ENCODE results near the gene IL34.

Gene IL34

DNA sequence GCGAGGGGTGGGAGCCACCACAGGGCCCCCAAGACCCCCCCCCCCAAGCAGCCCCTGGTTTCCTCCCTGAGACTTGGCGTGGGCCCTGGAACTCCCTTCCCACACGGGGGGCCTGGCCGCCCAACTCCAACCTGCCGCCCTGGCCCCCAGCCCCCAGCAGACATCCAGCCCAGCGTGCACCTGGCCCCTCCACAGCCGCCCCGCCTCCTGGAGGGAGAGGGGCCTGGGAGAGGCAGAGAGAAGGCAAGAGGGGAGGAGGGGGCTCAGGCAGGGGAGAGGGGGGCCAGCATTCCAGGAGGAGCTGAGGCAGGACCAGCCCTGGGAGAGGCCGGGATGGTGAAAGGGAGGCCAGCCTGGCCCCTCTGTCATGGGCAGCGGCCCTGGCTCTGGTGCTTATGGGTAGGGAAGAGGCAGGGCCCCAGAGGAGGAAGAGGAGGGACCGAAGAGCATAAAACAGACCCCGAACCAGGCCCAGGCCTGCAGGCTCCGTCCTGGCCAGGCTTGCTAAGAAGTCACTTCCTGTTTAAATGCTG is 16.7 kb downstream of the IL34 start:
- in situ Hi-C loops (cut with HindIII; ENCODE audit: low sequenced_read_pairs), result no loop called here
- TF ChIP-seq, protein P1, sequence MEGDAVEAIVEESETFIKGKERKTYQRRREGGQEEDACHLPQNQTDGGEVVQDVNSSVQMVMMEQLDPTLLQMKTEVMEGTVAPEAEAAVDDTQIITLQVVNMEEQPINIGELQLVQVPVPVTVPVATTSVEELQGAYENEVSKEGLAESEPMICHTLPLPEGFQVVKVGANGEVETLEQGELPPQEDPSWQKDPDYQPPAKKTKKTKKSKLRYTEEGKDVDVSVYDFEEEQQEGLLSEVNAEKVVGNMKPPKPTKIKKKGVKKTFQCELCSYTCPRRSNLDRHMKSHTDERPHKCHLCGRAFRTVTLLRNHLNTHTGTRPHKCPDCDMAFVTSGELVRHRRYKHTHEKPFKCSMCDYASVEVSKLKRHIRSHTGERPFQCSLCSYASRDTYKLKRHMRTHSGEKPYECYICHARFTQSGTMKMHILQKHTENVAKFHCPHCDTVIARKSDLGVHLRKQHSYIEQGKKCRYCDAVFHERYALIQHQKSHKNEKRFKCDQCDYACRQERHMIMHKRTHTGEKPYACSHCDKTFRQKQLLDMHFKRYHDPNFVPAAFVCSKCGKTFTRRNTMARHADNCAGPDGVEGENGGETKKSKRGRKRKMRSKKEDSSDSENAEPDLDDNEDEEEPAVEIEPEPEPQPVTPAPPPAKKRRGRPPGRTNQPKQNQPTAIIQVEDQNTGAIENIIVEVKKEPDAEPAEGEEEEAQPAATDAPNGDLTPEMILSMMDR (IDR thresholded peaks at IDR 0.05; ENCODE audit: low read depth, low read length), result no peak
- no peak overlapping the region for H3K4me3 ChIP-seq (ENCODE audit: low read depth, low read length)
- no peak for DNase-seq (ENCODE audit: low read depth, low spot score)

DNA sequence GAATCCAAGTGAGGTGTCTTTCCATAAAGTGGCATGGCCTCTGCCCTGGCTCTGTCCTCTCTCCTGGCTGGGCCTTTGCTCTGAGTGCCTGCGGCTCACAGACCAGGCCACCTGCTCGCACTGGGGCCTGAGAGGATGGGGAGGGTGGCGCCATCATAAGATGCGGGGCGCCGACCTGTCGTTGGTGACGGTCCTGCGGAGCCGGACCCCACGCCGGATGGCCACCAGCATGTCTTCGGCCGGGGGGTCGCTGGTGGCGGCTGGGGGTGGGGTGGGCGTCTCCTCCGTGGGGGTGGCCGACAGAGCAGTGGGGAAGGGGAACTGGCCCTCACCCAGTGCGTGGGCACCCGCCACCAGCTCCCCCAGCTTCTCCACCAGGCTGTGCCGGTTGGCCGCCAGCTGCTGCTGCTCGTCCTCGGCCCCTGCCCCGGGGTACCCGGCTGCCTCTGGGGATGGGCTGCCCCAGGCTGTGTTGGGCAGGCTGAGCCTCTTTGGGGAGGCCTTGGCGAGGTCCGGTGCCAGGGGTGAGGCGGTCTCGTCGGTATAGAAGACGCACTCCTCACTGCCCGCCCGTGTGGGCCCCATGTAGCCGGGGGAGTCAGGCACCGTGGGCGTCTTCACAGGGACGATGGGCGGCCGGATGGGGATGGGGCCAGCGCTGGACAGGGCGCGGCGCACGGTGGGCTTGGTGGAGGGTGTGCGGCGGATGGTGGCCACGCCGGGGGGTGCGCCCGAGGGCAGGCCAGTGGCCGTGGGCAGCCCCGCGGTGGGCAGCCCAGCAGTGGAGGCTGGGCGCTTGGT is 17.4 kb downstream of the IL34 start:
- TF ChIP-seq, protein P1 (IDR thresholded peaks at IDR 0.05; ENCODE audit: low read depth, low read length), result no peak
- DNase-seq (ENCODE audit: low read depth, low spot score), result no peak
- in situ Hi-C loops (cut with HindIII; ENCODE audit: low sequenced_read_pairs), result no loop called here
- no peak overlapping the region for H3K4me3 ChIP-seq (ENCODE audit: low read depth, low read length)

DNA sequence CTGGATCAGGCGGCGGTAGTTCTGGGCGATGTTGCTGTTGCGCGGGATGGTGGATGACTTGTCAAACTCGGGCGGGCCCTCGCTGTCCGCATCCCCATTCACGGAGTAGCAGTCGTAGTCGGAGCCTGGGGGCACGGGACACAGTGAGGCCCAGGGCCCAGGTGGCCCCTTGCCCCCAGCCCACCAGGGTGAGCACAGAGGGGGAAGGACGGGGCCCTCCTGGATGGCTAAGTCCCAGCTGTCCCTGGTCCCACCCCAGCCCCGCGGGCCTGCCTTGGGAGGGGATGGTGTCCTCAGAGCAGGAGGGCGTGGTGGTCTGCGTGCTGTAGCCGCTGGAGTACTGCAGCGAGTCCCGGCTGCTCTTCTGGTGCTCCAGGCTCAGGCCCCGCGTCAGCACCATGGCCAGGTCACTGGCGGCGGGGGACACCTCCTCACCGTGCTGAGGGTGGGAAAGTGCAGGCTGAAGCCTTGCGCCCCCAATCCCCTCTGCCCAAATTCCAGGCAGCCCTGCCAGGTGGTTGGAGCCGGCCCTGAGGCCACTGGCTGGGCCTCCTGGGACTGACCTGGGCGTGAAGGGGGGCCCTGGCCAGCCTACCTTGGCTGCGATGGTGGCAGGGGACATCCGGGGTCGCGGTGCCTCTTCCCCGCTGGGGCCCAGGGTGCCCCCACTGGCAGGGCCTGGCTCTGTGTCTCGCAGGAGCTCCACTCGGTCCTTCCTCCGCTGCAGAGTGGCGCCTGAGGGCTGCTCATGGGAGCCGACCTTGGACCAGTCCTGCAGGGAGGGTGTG is 18.2 kb downstream of the IL34 start:
- TF ChIP-seq, protein P1 (IDR thresholded peaks at IDR 0.05; ENCODE audit: low read depth, low read length), result no peak
- no peak for DNase-seq (ENCODE audit: low read depth, low spot score)
- in situ Hi-C loops (cut with HindIII; ENCODE audit: low sequenced_read_pairs), result no loop called here
- no peak overlapping the region for H3K4me3 ChIP-seq (ENCODE audit: low read depth, low read length)

DNA sequence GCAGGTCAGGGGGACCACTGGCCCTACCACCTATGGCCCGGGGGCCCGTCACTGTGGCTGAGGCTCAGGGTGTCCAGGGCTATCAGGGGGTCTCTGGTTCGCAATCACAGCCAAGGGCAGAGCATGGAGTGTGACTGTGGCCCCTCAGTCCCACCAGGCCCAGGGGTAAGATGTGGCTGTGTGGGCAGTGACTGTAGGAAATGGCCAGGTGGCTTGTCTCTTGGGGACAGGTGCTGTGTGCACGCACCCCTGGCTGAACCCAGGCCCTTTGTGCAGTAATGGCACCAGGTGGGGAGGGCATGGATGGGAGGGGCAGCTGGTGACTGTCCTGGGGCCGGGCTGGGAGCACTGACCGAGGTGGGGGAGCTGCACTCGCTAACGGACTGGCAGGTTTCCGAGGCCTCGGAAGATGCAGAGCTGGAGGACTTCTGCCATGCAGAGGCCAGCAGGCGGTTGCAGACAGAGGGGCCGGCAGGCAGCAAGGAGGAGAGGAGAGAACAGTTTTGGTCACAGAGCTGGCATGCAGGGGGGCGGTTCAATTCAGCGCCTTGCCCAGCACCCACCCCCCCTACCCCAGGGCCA is 18.8 kb downstream of the IL34 start:
- no peak overlapping the region for H3K4me3 ChIP-seq (ENCODE audit: low read depth, low read length)
- no peak for DNase-seq (ENCODE audit: low read depth, low spot score)
- TF ChIP-seq, protein P1 (IDR thresholded peaks at IDR 0.05; ENCODE audit: low read depth, low read length), result no peak
- in situ Hi-C loops (cut with HindIII; ENCODE audit: low sequenced_read_pairs), result no loop called here

DNA sequence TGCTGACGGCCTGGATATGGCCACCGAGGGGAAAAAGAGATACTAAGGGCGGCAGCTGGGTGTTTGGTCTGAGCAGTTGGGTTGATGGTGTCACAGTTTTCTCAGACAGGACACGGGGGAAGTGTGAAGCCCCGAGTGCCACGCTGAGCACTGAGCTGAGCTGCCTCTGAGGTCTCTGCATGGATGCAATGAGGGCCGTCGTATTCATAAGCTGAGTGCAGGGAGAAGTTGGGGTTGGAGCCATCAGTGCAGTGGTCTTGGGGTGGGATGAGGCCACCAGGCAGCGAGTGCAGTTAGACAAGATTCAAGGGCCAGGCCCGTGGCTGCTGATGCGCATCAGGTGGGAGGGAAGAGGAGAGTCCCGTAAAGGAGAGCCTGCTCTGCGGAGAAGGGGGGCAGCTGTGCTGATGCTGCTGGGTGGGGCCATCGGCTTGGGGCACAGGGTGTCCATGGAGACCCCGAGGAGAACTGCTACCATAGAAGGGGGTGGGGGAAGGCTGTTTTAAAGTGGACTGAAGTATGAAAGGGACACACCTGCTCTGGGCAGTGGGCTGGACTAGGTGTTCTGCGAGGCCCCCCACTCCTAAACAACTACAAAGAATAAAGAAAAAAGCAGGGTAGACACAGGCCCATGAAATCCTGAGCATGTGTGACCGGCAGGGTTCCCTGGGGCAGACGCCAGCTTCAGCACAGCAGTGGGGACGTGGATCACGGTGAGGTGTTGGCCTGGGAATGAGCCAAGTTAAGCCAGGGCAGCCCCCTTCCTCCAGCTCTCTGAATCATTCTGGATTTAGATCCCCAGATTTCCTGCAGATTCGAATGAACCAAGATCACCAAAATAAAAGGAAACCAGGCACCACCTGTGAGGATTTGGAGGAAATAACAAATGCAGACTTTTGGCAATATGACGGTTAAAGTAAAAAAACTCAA is 19.7 kb downstream of the IL34 start:
- TF ChIP-seq, protein P1 (IDR thresholded peaks at IDR 0.05; ENCODE audit: low read depth, low read length), result no peak
- no peak overlapping the region for H3K4me3 ChIP-seq (ENCODE audit: low read depth, low read length)
- DNase-seq (ENCODE audit: low read depth, low spot score), result no peak
- in situ Hi-C loops (cut with HindIII; ENCODE audit: low sequenced_read_pairs), result no loop called here
